Measurements from ENCODE around the gene ESYT3. TPM values are rescaled to one million over a fixed set of nuclear protein-coding genes. Genes with fewer than 3 reads are reported as not detected.
A peak's percentile ranks its signal among the peaks of the same experiment; 100 is the strongest.

Gene ESYT3
- total RNA-seq, 1 donor from 2014 or later = not detected

- no peaks in the 10 kb centered on the region for H3K36me3 ChIP-seq
- no peaks in the 10 kb centered on the region for H3K9me3 ChIP-seq
- intact Hi-C loops (cut with DNase I) = no loop called here
- no peak overlapping the region for H3K4me3 ChIP-seq
- H3K4me1 ChIP-seq = no peaks in the 10 kb centered on the region
- no peak for DNase-seq (ENCODE audit: low spot score in 2 of 2)
- H3K27me3 ChIP-seq = no peaks in the 10 kb centered on the region
- no peak for TF ChIP-seq CTCF (IDR thresholded peaks at IDR 0.05)
- H3K27ac ChIP-seq = no peak overlapping the region
These were observed 10.8 kb downstream of the ESYT3 start for GRCh38 chr3:138445236-138445635.

- Histone ChIP-seq H3K9me3 (no peaks in the 10 kb centered on the region), H3K36me3 (no peaks in the 10 kb centered on the region), H3K4me1 (no peaks in the 10 kb centered on the region), H3K27me3 (no peaks in the 10 kb centered on the region), H3K4me3 (no peak overlapping the region), H3K27ac (no peak overlapping the region)
- intact Hi-C loops (cut with DNase I) = no loop called here
- DNase-seq (ENCODE audit: low spot score in 2 of 2) = no peak
- TF ChIP-seq CTCF (IDR thresholded peaks at IDR 0.05) = no peak
These were observed 11.2 kb downstream of the ESYT3 start for GRCh38 chr3:138445654-138446053.

GRCh38 chr3:138448631-138449030, 14.2 kb downstream of the ESYT3 start:
- no peaks in the 10 kb centered on the region for H3K9me3 ChIP-seq
- H3K4me1 ChIP-seq = no peaks in the 10 kb centered on the region
- intact Hi-C loops (cut with DNase I) = no loop called here
- H3K36me3 ChIP-seq = no peaks in the 10 kb centered on the region
- DNase-seq (ENCODE audit: low spot score in 2 of 2) = no peak
- H3K27me3 ChIP-seq = no peaks in the 10 kb centered on the region
- no peak overlapping the region for H3K27ac ChIP-seq
- H3K4me3 ChIP-seq = no peak overlapping the region
- TF ChIP-seq CTCF (IDR thresholded peaks at IDR 0.05) = no peak

DNA sequence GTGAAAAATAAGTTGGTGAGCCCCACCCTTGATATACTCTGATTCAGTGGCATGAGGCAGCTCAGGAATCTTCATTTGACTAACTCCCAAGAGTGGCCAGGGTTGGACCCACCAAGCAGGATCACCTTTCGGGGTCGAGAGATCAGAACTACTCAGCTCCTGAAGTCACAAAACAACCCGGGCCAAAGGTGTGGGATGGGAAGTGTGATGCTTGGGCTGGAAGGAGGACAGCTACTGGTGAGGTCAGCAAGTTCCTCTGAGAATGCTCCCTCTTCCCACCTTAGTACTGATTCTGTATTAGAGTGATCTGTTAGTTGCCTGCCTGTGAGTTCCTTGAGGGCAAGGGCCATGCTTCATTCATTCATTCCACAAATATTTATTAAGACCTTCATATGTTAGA, 15.1 kb downstream of the ESYT3 start:
- no peak overlapping the region for H3K27ac ChIP-seq
- no peaks in the 10 kb centered on the region for H3K4me1 ChIP-seq
- H3K9me3 ChIP-seq = no peaks in the 10 kb centered on the region
- DNase-seq (ENCODE audit: low spot score in 2 of 2) = no peak
- TF ChIP-seq CTCF (IDR thresholded peaks at IDR 0.05) = no peak
- no peak overlapping the region for H3K4me3 ChIP-seq
- intact Hi-C loops (cut with DNase I) = no loop called here
- no peaks in the 10 kb centered on the region for H3K27me3 ChIP-seq
- no peaks in the 10 kb centered on the region for H3K36me3 ChIP-seq

DNA sequence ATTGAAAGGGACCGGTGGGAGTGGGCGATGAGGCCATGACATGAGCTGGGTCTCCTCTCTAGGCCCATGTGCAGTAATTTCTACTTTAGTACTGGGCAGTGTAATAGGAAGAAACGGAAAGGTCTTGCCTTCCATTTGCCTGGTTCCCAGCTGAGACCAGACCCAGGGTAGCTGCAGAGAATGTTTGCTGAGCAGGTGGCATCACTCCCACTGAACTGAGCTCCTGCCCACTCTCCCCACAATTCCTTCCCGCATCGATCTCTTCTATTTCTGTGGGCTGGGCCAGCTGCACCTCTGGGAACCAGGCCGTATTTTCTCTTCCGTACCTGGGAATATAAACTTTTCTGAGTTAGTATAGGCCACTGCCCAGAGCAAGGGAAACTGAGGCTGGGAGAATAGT, 15.8 kb downstream of the ESYT3 start:
- Histone ChIP-seq H3K27me3 (no peaks in the 10 kb centered on the region), H3K27ac (no peak overlapping the region), H3K9me3 (no peaks in the 10 kb centered on the region), H3K4me1 (no peaks in the 10 kb centered on the region), H3K4me3 (no peak overlapping the region), H3K36me3 (no peaks in the 10 kb centered on the region)
- no peak for TF ChIP-seq CTCF (IDR thresholded peaks at IDR 0.05)
- DNase-seq (ENCODE audit: low spot score in 2 of 2) = no peak
- intact Hi-C loops (cut with DNase I) = no loop called here

DNA sequence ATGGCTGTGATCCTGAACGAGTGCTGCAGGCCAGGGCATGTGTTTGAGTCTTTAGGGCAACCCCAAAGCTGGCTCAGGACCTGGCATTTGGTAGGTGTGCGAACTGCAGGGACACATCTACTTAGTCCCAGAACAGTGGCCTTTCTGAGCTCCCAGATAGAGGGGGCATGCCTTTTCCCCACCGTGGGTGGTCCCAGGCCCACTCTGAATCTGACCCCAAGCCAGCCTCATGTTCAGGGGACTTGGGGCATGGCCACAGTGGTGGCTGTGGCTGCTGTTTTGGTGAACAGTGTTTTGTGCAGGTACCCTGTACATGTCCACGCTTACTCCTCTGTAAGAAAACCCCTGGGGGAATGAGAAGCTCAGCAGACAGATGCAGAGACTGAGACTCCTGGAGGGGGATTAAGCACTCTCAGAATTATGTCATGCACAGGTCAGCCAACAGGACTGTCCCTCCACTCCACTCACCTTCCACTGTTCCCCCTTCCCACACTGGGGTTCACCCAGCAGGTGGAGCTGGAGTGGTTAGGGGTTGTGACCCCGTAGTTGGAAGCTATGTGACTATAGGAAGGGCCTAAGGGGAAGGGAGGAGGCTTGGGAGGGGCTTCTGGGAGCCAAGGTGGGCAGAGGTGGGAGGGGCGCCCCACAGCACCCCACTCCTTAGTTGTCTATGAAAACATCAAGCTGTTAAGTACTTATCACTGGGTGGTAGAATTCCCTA, 16.4 kb downstream of the ESYT3 start:
- no peak for TF ChIP-seq CTCF (IDR thresholded peaks at IDR 0.05)
- intact Hi-C loops (cut with DNase I) = no loop called here
- Histone ChIP-seq H3K36me3 (no peaks in the 10 kb centered on the region), H3K27me3 (no peaks in the 10 kb centered on the region), H3K4me3 (no peak overlapping the region), H3K27ac (no peak overlapping the region), H3K4me1 (no peaks in the 10 kb centered on the region), H3K9me3 (no peaks in the 10 kb centered on the region)
- DNase-seq (ENCODE audit: low spot score in 2 of 2) = peak in 1 of 2 donors; percentile 13
